Measurements from ENCODE around the gene ZRSR2.

The ZRSR2 gene

GRCh38 chrX:15797707-15798106 lies 7.4 kb downstream of the ZRSR2 start:
- POLR2A ChIA-PET, result no interaction called here
- TF ChIP-seq CTCF (IDR thresholded peaks at IDR 0.05; ENCODE audit: control extremely low read depth, extremely low read depth, low read depth, missing control alignments), result no peak
- DNase-seq (ENCODE audit: extremely low spot score), result no peak

GRCh38 chrX:15804563-15804962 lies 14.3 kb downstream of the ZRSR2 start:
- no peak for DNase-seq (ENCODE audit: extremely low spot score)
- no peak for TF ChIP-seq CTCF (IDR thresholded peaks at IDR 0.05; ENCODE audit: control extremely low read depth, extremely low read depth, low read depth, missing control alignments)
- POLR2A ChIA-PET, result no interaction called here
- CTCF ChIA-PET, result interaction anchor here (1.5 kb wide), 1 partner anchor 11 kb away, joined by 5 read pairs; no protein-coding TSS in a partner anchor

More at GRCh38 chrX:15797707-15798106, 7.4 kb downstream of the ZRSR2 start:
- CTCF ChIA-PET, result no interaction called here

- POLR2A ChIA-PET, result no interaction called here
- CTCF ChIA-PET, result no interaction called here
- DNase-seq (ENCODE audit: extremely low spot score), result no peak
- TF ChIP-seq CTCF (IDR thresholded peaks at IDR 0.05; ENCODE audit: control extremely low read depth, extremely low read depth, low read depth, missing control alignments), result no peak
Observed at GRCh38 chrX:15808254-15808653, 18.0 kb downstream of the ZRSR2 start.

GRCh38 chrX:15812192-15812938 lies 22.1 kb downstream of the ZRSR2 start:
- DNase-seq (ENCODE audit: extremely low spot score), result no peak
- CTCF ChIA-PET, result no interaction called here
- no peak for TF ChIP-seq CTCF (IDR thresholded peaks at IDR 0.05; ENCODE audit: control extremely low read depth, extremely low read depth, low read depth, missing control alignments)
- POLR2A ChIA-PET, result no interaction called here

- POLR2A ChIA-PET, result no interaction called here
- TF ChIP-seq CTCF (IDR thresholded peaks at IDR 0.05; ENCODE audit: control extremely low read depth, extremely low read depth, low read depth, missing control alignments), result no peak
- DNase-seq (ENCODE audit: extremely low spot score), result no peak
- CTCF ChIA-PET, result no interaction called here
Observed at GRCh38 chrX:15813416-15813815, 23.1 kb downstream of the ZRSR2 start.

GRCh38 chrX:15814771-15815365 lies 24.6 kb downstream of the ZRSR2 start:
- POLR2A ChIA-PET, result no interaction called here
- CTCF ChIA-PET, result interaction anchor here (1.1 to 1.7 kb wide), 2 partner anchors 21 to 32 kb away, joined by 3 to 4 read pairs; no protein-coding TSS in a partner anchor
- no peak for DNase-seq (ENCODE audit: extremely low spot score)
- no peak for TF ChIP-seq CTCF (IDR thresholded peaks at IDR 0.05; ENCODE audit: control extremely low read depth, extremely low read depth, low read depth, missing control alignments)

Measured in GM10248 (cell line).